Left renal pelvis (tissue), 4 donors: ENCODE measurements around the gene ATN1. TPM values are rescaled to one million over a fixed set of nuclear protein-coding genes. Genes with fewer than 3 reads are reported as not detected.
"Not testable (repeated sequence)": the region's sequence is repeated elsewhere in the genome, so short reads cannot be mapped to it uniquely, and the experiment has no call there.

Experiments
- DNase-seq, 4 donors: peaks; one replicate each; pipeline ENCODE4 v3.0.0-alpha.2; 2013; ENCODE audit warnings: low read depth in 4 of 4, low spot score in 3 of 4
- polyA plus RNA-seq, 4 donors: library from polyadenylated mRNA; unstranded; fragments of 120-200 nt; gene quantifications; one replicate each; pipeline ENCODE4 v1.2.1, GENCODE V29; 2013; ENCODE audit not compliant: insufficient read length in 4 of 4

The ATN1 gene
- polyA plus RNA-seq, 4 donors = 97.0 to 158 (median 125) TPM

DNA sequence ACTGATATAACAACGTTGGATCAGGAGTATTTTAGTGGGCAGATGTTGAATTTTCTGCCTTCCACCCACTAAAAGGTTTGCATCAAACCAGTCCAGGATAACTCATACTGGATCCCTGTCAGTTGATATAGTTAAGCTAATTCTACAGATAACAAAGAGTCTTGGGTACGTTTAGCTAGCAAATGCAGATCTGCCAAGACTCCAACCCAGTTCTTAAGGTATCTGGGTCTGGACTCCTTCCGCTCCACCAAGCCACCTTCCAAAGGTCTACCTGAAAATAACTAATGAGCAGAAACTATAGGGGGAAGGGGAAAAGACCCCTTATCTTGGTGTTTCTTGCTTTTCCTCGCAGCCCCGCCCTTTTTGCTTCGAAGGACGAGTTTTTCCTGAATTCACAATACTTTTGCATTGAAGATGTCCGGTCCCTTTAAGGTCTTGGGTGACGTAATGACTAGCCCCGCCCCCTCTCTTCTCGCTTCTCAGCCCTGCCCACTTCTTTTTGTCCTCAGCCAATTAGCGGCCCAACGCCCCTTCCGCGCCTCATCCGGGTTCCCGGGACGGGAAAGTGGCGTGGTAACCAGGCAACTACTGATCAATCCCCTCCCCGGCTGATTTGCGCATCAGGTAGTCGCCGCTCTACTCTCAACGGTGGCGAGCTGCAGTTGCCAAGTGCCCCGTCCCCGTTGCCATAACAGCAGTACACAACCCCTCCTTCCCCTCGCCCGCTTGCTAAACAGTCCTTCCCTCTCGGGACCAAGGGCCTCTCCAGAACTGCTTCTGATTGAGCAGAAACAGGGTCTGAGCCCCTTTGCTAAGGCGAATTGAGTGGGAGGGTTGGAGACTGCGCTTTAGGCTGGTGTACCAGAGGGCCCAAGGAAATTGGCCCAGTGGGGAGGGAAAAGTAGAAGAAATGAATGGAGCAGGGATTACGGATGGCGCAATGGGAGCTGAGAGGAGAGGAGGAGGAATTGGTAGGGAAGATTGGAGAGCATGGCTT, 23.2 kb upstream of the ATN1 start, which contains the start of gene LRRC23:
Gene LRRC23 (plus strand): TSS at position 543 of the 997 bp plus-strand sequence. CDS start 812 bp downstream, outside the sequence.
- DNase-seq = peak; percentile 90 to 94 (median 94)

DNA sequence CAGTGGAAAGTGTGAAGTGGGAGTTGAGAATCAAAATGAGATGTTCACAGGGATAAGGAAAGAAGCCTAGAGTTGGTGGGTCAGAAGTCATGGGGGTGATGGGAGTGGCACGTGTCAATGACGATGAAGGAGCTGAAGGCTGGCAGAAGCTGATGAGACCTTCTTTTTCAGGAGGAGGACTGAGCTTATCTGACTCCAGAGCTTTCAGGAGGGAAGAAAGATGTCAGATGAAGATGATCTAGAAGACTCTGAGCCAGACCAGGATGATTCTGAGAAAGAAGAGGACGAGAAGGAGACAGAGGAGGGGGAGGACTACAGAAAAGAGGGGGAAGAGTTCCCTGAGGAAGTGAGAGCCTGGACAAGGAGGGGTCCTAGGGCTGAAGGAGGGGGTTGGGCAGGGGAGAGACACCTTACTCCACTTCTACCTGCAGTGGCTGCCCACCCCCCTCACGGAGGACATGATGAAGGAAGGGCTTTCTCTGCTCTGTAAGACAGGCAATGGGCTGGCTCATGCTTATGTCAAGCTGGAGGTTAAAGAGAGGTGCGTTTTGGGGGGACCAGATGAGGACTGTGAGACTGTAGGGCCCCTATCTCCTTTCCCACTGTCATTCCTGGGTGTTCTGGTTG, 22.2 kb upstream of the ATN1 start:
- no peak for DNase-seq

DNA sequence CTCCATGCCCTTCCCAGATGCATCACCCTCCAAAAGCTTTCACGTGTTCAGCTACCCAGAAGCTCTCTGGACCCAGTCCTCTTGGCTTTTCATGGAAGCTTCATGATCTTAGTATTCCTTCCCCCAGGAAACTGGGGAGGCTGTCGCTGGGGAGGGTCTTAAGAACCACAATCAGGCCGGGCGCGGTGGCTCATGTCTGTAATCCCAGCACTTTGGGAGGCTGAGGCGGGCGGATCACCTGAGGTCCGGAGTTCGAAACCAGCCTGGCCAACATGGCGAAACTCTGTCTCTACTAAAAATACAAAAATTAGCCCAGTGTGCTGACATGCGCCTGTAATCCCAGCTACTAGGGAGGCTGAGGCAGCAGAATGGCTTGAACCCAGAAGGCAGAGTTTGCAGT, 19.6 kb upstream of the ATN1 start:
- DNase-seq = not testable (repeated sequence)

DNA sequence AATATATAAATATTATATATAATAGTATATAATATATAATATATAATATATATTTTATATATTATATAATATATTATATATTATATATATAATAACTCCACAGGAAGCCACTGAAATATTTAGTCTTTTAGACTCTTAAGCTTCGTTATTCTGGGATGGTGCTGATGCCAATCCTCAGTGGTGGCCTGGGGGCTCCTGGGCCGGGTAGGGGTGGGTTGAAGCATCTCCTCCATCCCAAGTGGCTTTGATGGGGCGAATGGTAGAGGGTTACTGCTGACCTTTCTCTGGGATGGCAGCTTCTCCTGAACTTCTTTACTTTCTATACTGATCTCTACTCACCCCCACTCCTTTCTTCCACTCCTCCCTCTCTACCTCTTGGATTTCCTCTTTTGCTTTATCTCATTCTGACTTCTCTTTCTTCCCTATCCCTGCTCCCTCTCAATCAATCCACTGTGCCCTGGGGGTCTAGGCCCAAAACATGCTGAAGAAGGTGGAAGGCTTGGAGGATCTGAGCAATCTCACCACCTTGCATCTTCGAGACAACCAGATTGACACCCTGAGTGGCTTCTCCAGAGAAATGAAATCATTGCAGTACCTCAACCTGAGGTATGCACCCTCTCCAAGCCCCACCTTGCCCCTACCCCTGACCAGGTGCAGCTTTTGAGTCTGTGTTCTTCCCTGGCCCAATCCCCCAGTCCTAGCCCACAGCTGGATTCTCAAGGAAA, 18.2 kb upstream of the ATN1 start:
- no peak for DNase-seq

DNA sequence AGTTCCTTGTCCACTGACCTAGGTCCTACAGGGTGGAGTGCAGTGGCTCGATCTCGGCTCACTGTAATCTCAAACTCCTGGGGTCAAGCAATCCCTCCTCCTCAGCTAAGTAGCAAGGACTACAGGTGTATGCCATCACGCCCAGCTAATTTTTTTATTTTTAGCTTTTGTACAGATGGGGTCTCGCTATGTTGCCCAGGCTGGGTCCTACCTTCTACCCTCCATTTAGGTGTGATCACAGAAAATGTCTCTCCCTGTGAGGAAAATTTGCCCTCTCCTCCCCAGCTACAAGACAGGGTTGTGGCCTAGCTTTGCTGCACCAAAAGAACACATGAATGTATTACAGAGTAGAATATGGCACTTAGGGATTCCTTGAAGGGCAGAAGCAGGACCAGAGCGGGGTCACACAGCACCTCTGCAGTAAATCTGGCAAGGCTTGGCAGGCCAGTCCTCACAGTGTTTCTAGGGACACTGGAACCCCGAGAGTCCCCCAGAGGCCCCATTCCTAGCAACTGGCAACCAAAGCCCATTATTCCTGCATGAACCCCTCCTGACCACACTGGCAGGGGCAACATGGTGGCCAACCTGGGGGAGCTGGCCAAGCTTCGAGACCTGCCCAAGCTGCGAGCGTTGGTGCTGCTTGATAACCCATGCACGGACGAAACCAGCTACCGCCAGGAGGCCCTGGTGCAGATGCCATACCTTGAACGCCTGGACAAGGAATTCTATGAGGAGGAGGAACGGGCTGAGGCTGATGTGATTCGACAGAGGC, 15.4 kb upstream of the ATN1 start:
- DNase-seq = no peak

DNA sequence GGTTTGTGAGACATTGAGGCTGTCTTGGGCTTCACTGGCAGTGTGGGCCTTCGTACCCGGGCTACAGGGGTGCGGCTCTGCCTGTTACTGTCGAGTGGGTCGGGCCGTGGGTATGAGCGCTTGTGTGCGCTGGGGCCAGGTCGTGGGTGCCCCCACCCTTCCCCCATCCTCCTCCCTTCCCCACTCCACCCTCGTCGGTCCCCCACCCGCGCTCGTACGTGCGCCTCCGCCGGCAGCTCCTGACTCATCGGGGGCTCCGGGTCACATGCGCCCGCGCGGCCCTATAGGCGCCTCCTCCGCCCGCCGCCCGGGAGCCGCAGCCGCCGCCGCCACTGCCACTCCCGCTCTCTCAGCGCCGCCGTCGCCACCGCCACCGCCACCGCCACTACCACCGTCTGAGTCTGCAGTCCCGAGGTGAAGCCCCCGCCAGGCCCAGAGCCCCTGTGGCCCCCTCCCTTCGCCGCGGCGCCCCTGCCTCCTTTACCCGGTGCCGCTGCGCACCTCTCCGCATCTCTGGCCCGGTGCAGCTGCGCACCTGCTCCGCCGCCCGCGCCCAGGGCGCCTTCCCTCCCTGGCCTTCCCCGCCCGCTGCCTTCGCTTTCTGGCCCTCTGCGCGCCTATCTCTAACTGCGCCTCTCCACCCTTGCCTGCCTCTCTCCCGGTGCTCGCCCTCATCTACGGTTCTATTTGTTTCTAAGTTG, 13.4 kb upstream of the ATN1 start, which contains the start of gene ENO2:
Gene ENO2 (plus strand): TSS at position 335 of the 701 bp plus-strand sequence. CDS start 1,253 bp downstream, outside the sequence.
- no peak for DNase-seq

DNA sequence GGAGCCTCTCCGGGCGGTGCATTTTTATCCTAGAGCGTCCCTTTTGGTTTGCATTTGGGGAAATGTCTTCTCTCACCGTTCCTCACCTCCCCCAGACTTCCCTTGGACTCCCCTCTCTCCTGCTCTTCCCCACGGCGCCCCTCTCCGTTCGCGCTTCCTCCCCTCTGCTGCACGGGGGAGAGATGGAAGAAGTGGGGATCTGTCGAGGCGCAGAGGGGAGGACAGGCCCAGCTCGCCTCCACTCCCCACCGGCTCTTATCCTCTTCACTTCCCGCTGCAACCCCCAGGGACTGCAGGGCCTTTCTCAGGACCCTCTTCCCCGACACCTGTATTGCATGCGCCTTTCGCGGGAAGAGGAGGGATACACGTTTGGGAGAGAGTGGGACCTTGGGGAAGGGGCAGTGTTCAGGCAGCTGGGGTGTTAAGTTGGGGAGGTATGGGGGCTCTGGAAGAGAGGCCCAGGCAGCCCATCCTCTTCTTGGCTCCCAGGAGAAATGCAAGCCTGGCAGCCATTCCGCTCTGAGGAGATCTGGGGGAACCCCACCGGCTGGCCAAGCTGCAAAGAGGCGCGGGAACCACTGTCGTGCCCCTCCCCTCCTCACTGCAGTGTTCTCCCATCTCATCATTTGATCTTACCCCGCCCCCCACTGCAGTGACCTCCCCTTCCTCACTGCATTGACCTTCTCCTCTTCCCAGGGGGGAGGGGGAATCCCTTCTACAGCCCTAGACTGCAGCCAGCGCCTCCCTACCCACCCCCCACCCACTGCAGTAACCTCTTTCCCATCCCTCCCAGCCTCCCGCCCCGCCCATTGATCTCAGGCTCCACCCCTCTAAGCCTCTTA, 12.6 kb upstream of the ATN1 start:
- DNase-seq = no peak

DNA sequence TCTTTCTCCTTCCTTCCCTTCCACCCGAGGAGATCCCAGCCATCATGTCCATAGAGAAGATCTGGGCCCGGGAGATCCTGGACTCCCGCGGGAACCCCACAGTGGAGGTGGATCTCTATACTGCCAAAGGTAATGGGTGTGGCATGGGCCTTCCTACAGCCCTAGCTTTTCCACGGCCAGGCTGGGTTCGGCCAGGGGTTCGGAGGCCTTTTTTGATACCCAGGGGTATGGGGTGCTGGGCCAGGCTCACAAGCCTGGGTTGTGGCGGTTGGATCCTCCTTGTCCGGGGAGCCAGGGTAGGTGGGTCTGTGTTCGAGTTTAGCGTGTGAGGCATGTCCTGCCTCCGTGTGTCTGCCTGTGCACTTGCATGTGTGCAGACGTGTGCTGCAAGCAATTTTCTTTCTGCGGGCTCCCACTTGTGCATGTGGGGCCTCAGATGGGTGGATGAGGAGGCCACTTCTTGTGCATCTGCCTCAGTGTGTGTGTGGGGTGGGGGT, 11.9 kb upstream of the ATN1 start:
- no peak for DNase-seq

DNA sequence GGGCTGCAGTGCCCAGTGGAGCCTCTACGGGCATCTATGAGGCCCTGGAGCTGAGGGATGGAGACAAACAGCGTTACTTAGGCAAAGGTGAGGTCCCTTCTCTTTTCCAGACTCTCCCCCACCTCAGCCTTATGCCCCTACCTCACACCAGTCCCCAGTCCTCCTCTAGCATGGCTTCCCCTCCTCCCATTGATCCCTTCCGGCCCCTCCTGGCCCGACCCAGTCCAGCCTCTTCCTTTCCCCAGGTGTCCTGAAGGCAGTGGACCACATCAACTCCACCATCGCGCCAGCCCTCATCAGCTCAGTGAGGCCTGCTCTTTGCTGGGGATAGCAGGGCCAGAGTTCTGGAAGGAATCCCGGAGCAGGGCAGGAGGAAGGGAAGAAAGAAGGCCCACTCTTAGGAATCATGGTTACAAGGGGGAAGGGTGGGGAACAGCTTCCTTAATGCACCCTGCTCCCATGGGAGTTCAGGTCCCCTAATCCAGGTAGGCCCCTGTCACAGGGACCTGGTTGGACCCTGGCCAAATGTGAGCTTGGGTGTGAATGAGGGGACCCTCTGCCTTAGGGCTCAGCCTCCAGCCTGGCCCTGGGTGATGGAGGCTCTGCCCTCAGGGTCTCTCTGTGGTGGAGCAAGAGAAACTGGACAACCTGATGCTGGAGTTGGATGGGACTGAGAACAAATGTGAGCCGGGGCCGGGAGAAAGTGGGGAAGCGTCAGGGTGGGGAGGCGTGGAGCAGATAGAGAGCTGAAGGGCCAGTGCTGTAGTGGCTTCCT, 11.1 kb upstream of the ATN1 start:
- no peak for DNase-seq

DNA sequence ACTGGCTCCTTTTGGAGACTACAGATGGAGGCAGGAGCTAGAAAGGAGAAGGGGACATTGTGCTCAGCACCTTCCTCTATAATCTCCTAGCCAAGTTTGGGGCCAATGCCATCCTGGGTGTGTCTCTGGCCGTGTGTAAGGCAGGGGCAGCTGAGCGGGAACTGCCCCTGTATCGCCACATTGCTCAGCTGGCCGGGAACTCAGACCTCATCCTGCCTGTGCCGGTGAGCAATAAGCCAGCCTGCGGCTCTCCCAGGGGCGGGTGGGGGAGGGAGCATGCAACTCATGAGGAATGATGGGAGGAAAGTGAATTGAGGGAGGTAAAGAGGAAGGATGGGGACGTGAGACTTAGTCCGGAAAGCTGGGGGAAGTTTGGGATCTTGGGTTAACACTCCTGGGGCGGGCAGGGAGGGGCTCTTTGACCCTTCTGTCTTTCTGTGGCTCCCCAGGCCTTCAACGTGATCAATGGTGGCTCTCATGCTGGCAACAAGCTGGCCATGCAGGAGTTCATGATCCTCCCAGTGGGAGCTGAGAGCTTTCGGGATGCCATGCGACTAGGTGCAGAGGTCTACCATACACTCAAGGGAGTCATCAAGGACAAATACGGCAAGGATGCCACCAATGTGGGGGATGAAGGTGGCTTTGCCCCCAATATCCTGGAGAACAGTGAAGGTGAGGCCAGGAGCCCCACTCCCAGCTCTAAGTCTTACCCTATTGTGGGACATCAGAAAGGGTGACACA, 10.1 kb upstream of the ATN1 start:
- no peak for DNase-seq

DNA sequence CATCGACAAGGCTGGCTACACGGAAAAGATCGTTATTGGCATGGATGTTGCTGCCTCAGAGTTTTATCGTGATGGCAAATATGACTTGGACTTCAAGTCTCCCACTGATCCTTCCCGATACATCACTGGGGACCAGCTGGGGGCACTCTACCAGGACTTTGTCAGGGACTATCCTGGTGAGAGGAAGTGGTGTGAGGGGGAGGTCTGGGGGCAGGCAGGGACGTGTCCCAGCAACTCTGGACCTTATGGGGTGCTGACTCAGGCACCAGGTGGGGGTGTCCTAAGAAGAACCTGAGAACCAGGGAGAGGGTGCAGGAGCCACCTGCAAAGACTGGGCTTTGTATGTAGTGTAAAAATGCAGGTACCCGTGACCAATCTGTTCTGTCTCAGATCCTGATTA, 8.2 kb upstream of the ATN1 start:
- no peak for DNase-seq

DNA sequence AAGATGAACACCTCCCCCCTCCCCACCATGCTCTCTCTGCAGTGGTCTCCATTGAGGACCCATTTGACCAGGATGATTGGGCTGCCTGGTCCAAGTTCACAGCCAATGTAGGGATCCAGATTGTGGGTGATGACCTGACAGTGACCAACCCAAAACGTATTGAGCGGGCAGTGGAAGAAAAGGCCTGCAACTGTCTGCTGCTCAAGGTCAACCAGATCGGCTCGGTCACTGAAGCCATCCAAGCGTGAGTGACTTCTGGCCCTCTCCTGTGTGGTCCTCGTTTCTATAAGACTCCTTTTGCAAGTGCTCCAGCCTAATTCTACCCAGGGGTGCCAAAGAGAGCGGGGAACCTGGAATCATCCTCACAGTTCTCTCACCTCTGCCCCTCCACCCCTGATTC, 6.2 kb upstream of the ATN1 start:
- DNase-seq = no peak

DNA sequence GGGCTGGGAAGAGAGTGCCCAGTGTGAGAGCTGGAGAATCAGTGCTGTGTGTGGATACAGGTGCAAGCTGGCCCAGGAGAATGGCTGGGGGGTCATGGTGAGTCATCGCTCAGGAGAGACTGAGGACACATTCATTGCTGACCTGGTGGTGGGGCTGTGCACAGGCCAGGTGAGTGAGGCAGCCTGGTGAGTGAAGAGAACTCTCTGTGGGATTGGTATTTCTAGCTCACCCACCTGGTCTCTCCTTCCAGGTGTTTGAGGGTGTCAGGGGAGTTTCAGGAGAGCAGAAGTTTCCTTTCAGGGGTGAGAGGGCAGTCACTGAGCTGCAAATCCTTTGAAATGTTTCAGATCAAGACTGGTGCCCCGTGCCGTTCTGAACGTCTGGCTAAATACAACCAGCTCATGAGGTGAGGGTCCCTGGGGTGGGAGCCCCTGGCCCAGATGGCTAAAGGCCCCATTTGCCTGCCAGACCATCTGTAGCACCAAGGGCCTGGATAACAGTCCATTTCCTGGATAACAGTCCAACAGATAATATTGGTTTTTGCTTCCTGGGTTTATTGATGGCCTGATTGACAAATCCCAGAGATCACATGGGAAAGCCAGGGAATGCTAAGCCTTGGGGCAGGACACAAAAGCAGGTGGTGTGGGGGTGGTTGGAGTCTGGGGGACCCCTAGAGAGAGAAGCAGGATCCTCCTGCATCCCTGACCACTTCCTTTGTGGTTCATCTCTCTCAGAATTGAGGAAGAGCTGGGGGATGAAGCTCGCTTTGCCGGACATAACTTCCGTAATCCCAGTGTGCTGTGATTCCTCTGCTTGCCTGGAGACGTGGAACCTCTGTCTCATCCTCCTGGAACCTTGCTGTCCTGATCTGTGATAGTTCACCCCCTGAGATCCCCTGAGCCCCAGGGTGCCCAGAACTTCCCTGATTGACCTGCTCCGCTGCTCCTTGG, 5.5 kb upstream of the ATN1 start:
- DNase-seq = no peak

DNA sequence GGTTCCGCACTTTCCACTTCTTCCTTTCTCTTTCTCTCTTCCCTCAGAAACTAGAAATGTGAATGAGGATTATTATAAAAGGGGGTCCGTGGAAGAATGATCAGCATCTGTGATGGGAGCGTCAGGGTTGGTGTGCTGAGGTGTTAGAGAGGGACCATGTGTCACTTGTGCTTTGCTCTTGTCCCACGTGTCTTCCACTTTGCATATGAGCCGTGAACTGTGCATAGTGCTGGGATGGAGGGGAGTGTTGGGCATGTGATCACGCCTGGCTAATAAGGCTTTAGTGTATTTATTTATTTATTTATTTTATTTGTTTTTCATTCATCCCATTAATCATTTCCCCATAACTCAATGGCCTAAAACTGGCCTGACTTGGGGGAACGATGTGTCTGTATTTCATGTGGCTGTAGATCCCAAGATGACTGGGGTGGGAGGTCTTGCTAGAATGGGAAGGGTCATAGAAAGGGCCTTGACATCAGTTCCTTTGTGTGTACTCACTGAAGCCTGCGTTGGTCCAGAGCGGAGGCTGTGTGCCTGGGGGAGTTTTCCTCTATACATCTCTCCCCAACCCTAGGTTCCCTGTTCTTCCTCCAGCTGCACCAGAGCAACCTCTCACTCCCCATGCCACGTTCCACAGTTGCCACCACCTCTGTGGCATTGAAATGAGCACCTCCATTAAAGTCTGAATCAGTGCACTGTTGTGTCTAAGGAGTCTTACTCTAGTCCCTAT, 4.6 kb upstream of the ATN1 start:
- DNase-seq = no peak

DNA sequence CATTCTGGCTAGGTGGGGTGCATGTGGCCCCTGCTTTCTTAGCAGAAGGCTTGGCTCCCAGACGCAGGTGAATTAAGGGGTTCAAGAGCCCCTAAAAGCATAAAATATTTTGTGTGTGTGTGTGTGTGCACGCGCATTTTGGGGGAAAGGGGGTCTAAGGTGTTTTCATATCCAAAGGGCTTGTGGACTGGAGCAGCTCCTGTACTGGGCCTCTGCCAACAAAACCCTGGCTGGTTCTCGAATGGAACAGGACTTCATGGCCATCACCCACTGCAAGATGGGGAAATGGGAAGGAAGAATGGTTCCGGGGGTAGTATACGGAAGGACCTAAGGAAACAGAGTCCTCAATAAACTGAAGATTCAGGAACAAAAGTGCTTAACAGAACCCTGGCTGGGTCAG, 3.9 kb upstream of the ATN1 start:
- no peak for DNase-seq

DNA sequence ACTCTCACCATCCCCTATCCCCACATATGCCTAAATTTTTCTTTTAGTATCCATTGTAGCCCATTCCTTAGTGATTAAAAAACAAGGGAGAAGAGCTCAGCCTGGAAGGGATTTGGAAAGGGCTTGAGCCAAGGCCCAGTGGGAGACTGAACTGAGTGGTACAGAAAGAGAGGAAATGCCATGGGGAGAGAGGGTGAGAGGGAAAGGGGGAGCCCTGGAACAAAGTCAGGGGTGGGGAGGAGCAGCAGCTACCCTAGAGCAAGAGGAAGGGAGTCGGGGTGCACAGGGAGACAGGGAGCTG, 2.6 kb upstream of the ATN1 start:
- DNase-seq = no peak
